T follicular helper cell (primary cell): ENCODE data around the gene TXNDC11.
A peak's percentile ranks its signal among the peaks of the same experiment; 100 is the strongest.

Experiments used
- DNase-seq: peaks from one replicate; pipeline ENCODE4 v3.0.0-alpha.2; 2020; ENCODE audit warnings: low read depth

The TXNDC11 gene

DNA sequence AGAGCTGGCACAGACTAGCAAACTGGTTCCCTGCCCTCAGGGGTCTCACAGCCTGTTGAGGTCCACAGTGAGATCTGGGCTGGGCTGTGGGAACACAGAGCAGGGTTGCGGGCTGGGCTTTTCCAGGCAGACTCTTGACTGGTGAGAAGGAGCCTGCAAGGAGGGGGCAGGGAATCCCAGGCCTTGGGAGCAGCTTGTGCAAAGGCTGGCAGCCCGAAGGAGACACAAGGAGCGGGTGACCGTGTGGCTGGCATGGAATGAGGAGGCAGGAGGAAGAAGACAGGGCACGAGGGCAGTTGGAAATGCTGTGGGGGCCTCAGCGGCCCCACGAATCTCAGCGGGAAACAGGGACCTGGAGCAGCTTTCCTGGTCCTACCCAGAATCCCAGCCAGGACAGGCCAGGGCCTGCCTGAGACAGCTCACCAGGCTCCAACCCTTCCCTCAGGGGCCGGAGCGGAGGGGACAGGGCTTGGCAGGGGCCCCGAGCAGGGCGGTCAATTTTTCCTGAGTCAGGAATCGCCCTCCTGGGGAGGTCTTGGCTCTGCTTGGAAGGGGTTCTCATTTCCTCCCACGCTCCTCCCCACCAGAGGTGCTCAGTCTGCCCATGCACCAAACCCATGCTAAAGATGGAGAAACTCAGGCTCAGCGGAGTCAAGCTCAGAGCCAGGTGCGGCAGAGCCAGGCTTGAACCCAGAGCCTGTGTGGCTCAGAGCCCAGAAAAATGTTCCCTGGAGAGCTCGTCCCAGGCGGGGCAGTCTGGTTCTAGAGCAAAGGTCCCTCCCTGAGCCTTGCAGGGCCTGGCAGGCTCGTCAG is 83.6 kb downstream of the TXNDC11 start:
- DNase-seq = no peak

DNA sequence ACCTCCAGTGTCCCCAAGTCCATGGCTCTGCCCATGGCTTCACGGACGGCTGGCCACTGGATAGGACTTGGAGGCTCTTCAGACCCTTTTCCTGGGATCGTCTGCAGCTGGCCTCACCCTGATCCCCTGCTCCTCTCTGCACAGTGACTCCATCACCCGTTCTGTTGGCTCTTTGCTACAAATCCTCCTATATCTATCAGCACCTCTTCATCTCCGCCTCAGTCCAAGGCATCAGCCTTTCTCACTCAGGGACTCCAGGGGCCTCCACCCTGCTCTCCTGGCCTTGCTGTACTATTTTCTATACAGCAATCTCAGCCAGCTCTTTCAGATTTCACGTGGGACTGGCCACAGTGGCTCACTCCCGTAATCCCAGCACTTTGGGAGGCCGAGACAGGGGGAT is 85.1 kb downstream of the TXNDC11 start:
- no peak for DNase-seq

DNA sequence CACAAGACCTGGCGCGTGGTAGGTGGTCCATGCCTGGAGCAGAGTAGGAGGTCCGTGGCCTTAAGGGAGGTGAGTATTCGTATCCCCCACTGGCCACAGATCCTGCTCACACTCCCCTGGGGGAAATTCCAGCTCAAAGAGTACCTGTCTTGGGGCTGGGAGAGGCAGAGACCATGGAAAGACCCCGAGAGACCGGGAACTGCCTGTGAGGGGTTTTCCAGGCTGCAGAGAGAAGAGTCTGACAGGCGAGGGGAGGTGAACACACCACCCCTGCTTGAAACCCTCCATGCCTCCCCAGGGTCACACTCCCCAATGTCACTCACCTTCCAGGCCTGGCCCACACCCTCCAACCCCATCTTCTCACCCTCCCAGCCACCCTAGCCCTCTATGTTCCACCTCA is 87.0 kb downstream of the TXNDC11 start:
- DNase-seq = no peak

DNA sequence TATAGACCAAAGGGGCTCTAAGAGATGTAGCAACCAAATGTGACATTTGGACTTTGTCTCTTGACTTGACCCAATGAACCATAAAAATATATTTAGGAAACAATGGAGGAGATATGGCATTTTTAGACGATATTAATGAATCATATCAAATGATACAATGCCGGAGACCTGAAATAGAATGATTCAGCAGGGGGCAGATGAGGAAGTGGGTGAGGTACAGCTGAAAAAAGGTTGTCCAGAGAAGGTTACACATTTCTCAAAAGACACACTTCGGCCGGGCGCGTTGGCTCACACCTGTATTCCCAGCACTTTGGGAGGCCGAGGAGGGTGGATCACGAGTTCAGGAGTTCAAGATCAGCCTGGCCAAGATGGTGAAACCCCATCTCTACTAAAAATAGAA is 90.9 kb downstream of the TXNDC11 start:
- DNase-seq = no peak

DNA sequence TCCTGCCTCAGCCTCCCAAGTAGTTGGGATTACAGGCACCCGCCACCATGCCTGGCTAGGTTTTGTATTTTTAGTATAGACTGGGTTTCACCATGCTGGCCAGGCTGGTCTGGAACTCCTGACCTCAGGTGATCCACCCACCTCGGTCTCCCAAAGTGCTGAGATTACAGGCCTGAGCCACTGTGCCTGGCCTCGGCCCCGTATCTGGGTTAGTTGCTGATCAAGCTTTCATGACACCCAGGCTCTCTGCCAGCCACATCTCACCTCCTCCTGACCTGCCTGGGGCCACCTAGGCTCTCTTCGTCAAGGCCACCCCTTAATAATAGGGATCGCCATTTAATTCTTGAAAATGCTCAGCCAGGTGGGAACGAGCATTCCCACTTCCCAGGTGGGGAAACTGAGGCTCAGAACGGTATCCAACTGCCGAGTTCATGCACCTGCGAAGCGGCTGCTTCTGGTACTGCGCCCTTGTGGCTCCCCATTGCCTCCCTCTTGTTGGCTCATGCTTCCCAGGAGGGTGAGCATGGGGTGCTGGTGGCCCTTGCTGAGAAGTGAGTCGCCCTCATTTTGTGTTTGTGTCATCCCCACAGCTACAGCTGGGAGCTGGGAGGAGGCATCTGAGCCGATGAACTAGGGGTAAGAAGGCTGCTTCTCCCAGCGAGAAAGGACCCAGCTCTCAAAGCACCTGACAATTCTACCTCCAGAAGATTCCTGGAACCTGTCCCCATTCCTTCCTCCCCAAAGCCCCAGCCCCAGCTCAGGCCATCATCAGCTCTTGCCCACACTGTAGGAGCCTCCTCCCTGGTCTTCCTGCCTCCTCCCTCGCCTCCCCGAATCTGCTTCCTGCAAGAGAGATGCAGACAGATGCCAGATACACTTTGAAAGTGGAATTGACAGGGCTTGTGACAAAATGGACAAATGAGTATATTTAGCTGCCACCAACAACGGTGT is 91.7 kb downstream of the TXNDC11 start:
- DNase-seq = no peak

DNA sequence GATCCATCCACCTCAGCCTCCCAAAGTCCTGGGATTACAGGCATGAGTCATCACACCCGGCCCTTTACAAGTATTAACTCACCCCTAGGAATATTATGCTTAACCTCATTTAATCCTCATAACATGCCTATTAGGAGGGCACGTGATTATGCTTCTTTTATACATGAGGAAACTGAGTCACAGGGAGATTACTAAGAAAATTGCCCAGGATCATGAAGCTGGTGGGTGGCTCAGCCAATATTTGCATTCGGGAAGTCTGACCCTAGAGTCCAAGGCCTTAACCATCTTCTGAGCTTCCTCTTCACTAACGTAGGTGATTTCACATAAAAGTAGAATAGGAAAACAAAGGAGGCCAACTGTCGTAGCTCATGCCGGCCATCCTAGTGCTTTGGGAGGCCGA is 93.4 kb downstream of the TXNDC11 start:
- no peak for DNase-seq

DNA sequence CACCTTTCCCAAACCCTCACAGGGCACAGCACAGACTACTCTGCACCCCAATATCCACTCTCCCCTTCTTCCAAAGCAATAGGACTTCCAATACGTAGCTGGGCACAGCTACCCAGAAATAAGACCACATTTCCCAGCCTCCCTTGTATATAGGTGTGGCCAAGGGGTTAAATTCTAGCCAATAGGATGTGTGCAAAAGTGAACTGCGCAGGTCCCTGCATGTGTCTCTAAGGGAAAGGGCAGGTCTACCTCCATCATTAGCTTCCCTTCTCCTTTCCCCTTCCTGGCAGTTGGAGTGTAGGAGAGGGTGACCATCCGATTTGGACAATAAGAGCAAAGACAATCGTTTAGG is 99.9 kb downstream of the TXNDC11 start:
- DNase-seq = no peak

DNA sequence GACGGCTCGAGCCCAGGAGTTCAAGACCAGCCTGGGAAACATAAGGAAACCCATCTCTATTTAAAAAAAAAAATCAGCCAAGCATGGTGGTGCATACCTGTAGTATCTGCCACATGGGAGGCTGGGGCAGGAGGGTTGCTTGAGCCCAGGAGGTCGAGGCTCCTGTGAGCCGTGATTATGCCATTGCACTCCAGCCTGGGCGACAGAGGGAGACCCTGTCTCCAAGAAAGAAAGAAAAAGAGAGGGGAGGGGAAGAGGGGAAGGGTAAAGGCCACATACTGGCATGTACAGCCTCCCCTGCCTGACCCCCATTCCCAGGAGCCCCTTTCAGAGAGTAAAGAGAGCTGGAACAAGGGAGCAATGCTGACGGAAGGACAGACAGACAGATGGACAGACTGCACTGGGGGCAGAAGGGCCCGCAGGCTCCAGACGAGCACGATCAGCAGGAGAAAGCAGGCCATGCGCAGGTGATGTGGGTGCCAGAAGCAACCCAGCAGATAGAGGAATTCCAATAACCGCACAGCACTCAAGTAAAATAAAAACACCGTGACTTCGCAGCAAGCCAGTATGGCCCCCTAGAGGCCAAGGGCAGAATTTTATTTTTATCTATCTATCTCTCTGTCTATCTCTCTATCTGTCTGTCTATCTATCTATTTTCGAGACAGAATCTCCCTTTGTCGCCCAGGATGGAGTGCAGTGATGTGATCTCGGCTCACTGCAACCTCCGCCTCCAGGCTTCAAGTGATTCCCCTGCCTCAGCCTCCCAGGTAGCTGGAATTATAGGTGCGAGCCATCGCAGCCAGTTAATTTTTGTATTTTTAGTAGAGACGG is 101.5 kb downstream of the TXNDC11 start:
- peak; percentile 18 for DNase-seq

DNA sequence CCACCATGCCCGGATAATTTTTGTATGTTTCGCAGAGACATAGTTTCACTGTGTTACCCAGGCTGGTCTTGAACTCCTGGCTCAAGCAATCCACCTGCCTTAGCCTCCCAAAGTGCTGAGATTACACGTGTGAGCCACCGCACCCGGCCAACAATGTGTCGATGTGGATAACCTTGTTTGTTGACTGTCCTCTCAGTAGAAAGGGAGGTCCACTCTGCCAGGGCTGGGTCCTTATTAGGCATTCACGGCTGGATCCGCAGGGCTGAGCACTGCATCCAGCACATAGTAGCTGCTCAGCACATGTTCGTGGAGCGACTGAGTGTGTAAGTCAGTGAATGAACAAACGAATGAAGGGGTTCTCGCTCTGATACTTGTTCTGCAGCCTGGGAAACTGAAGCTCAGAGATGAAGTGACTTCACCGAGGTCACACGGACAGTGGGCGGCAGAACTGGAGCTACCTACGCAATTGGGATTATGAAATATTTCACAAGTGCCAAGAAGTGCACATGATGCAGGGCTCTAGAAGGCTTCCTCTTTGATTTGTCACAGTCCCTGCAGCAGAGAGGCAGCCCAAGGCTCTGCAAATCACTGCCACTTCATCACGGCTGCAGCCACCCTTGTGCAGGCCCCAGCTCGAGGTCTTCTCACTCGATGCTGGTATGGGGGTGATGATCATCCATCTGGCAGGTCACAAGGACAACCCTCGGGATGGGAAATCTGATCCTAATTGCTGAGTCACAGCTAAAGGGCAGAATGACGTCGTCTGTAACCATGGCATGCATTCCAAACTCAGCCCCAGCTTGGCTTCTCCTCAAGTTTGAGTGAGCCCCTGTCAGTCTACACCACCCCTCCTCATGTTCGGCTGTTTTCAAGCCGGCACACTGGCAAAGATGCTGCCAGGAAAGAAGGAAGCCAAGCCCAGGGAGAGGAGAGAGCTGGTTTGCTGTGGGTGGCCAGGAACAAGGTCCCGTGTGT is 102.4 kb downstream of the TXNDC11 start:
- DNase-seq = no peak

DNA sequence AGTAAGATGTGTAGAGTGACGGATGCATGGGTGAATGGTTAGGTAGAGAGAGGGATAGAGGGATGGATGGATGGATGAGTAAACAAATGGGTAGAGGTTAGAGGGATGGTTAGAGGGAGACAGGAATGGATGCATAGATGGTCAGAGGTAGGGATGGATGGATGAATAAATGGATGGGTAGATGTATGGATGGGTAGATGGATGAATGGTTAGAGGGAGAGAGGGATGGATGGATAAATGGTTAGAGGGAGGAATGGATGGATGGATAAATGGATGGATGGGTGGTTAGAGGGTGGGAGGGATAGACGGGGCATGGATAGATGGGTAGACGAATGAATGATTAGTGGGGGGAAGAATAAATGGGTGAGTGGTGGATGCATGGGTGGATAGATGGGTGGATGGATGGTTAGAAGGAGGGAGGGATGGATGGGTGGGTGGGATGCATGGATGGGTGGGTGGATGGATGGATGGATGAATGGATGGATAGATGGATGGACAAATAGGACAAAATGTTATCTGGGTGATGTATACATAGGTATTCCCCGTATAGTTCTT is 103.6 kb downstream of the TXNDC11 start:
- DNase-seq = no peak

DNA sequence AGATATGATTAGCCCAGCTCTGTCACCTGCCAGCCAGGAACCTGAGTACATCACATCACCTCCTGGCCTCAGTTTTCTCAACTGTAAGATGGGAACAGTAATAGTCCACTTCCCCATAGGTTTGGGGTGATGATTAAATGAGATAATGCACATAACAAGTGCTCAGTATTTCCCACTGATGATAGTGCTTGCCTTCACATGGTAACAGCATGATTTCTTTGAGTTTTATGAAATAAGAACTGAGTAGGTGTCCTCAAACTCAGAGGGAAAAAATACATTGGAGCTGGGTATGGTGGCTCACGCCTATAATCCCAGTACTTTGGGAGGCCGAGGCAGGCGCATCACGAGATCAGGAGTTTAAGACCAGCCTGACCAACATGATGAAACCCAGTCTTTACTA is 104.5 kb downstream of the TXNDC11 start:
- DNase-seq = no peak

DNA sequence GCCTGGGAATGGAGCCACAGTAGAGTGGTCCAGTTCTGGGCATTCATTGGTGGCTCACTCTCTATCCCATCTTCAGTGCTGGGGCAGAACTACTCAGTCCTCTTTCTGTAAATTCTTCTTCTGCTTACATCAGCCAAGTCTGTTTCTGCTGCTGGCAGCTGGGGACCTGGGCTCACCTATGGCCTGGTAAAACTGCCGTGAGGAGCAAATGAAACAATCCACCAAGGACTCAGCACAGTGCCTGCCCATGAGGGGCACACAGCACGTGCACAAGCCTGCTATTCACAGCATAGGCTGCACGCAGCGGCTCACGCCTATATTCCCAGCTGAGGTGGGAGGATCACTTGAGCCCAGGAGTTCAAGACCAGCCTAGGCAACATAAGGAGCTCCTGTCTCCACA is 105.3 kb downstream of the TXNDC11 start:
- DNase-seq = no peak

DNA sequence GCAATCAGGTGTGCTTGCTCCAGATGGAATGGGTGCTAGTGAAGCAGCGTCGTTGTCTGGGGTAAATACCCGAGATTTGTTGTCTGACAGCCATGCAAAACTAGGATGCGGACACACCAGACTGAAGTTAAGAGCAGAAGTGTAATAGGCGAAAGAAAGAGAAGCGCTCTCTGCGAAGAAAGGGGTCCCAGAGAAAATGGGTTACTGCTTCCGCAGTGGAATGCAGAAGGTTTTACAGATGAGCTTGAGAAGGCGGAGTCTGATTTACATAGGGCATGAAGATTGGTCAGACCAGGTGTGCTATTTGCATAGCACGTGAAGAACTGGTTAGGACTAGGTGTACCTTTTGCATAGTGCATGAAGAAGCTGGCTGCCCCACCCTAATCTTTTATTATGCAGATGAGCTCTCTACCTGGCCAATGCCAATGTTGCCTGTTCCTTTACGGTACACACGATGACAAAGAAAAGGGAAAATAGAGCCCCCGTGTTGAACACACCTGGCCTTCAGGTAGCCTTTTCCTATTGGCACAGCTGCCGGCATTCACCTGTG is 106.4 kb downstream of the TXNDC11 start:
- DNase-seq = no peak

DNA sequence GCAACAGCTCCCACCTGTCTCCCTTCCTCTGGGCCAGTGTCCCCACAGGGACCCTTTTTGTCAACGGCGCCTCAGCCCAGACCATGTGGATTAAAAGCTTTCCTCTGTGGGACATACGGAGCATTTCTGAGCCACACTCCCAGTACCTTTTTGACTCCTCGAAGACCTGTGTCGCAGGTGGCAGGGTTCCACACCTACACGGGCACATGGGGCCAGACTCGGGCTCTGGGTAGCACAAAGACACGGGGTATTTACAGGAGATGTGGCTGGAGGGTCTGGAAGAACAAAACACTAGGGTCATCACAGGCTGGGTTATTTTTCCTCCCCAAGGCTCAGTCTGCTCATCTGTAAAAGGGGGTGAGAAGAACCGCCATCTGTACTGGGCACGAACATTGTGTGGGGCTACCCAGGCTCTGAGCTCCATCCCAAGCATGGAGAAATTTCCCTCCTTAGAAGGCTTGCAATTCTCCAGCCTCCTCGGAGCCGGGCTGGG is 106.9 kb downstream of the TXNDC11 start:
- no peak for DNase-seq

DNA sequence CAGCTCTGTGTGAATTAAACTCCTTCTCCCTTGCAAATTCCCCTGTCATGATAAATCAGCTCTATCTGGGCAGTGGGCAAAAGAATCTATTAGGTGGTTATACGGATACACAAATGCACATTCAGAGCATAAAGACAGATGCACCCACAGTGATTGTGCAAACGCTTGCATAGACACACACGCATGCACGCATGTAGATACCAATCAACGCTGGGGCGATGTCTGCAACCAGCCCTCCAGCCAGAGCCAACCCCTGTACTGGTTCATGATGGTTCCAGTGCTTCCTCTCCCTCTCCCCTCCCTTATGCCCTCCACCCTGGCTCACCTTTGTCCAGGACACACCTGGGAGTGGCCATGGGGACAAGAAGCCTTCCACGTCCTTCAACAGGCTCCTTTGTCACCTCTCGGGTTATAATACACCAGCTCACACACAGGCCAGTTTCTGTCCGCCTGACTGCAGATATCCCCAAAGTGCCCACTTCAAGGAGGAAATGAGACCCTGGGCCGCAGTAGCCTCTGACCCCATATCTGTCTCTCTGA is 107.5 kb downstream of the TXNDC11 start:
- DNase-seq = no peak

DNA sequence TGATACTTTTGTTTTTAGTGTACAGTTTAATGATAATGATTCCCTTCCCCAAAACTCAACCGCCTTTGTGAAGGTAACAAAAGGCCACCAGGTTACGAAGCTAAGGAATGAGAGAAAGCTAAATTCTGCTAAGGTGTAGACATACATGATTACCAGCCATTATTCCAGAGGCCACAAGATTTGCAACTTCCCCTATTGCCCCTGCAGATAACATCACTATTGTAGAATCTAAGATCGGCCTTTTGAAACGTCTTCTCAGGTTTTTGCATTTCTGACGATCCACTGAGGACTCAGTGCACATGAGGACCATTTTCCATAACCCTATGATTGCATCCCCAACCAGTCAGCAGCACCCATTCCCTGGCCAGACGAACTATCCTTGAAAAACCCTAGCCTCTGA is 108.3 kb downstream of the TXNDC11 start:
- DNase-seq = no peak

DNA sequence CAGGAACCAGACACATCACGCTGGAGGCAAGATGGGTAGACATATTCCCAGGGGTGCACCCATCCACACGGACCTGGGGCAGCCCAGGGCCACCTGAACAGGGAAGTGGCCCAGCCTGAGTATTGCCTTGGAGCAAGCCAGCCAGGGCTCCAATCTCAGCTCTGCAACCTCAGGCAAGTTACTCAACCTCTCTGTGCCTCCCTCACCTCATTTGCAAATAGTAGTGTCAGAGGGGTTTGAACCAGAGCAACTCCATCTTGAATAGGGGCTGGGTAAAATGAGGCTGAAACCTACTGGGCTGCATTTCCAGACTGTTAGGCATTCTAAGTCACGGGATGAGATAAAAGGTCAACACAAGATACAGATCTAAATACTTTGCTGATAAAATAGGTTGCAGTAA is 109.5 kb downstream of the TXNDC11 start:
- no peak for DNase-seq

DNA sequence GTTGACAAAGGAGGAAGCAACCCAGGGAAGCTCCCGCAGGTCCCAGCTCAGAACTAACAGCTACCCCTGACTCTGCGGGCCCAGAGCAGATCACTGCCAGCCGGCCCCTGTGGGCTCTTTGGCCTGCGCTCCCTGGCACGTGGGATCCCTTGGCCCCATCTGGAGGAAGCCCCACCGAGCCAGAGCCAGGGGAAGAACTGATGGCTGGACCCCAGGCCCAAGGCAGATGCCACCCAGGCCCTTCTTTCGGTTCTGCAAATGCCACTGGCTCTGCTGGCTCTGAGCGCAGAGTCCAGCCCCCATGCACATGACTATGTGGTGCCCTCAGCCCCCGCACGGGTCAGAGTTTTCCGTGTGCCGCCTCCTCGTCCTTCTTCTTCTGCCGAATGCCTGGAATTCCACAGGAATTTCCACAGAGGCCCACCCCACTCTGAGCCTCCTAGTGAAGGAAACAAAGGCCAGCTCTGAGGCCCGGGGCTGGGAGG is 110.2 kb downstream of the TXNDC11 start:
- DNase-seq = no peak

DNA sequence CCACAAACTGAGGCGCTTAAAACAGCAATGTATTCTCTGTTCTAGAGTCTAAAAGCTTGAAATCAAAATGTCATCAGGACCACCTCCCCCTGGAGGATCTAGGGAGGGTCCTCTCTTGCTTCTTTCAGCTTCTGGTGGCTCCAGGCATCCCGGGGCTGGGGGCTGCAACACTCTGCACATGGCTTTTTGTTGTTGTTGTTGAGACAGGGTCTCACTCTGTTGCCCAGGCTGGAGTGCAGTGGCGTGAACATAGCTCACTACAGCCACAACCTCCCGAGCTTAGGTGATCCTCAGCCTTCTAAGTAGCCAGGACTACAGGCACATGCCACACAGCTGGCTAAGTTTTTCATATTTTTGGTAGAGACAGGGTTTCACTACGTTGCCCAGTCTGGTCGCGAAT is 111.4 kb downstream of the TXNDC11 start:
- no peak for DNase-seq

DNA sequence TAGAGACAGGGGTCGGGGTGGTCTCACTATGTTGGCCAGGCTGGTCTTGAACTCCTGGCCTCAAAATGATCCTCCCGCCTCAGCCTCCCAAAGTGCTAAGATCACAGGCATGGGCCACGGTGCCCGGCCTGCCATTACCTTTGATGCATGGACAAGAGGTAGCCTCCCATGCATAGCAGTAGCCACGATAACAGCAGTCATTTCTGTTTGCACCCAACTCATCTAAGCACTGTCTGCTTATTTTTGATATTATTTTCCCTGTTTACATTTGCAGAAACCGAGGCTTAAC is 111.9 kb downstream of the TXNDC11 start:
- DNase-seq = no peak
